Gastrocnemius medialis (tissue), 4 donors: ENCODE measurements around the gene SMARCB1.

Experiments used
- POLR2A ChIP-seq, 2 donors: fragments of 450-650 bp; IDR thresholded peaks; one replicate each; pipeline ENCODE4 v1.6.1; 2017; ENCODE audit warnings: antibody characterized with exemption in 2 of 2, mild to moderate bottlenecking in 2 of 2, moderate library complexity in 2 of 2
- TF ChIP-seq, protein P1 (sequence below), 5 experiments: fragments of 450-650 bp in 3 of 5; fragments of 200-600 bp in 2 of 5; sonication (generic) in 2 of 5; IDR thresholded peaks in 4 of 5; conservative IDR thresholded peaks in 1 of 5; 1 replicate in 4 of 5; 2 replicates in 1 of 5; pipeline ENCODE4 v1.5.1; 2016 to 2019; ENCODE audit warnings: antibody characterized with exemption in 5 of 5, mild to moderate bottlenecking in 3 of 5, moderate library complexity in 3 of 5

DNA sequence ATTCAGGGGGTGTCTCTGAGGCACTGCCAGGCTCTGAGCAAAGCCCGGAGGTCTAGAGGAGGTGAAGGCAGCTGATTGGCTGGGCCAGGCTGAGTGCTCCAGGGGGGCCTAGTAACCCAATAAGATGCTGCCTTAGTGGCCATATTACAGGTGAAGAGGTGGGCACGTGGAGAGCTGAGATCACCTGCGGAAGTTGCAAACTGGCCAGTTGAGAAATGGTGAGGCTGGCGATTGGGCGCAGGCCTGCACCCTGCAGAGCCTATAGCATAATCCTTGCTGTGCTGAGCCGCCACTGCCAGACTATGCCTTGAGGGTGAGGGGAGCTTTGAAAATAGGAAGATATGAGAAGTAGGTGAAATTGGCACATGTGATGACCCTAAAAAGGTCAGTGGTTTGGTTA, 30.4 kb downstream of the SMARCB1 start:
- TF ChIP-seq, protein P1, sequence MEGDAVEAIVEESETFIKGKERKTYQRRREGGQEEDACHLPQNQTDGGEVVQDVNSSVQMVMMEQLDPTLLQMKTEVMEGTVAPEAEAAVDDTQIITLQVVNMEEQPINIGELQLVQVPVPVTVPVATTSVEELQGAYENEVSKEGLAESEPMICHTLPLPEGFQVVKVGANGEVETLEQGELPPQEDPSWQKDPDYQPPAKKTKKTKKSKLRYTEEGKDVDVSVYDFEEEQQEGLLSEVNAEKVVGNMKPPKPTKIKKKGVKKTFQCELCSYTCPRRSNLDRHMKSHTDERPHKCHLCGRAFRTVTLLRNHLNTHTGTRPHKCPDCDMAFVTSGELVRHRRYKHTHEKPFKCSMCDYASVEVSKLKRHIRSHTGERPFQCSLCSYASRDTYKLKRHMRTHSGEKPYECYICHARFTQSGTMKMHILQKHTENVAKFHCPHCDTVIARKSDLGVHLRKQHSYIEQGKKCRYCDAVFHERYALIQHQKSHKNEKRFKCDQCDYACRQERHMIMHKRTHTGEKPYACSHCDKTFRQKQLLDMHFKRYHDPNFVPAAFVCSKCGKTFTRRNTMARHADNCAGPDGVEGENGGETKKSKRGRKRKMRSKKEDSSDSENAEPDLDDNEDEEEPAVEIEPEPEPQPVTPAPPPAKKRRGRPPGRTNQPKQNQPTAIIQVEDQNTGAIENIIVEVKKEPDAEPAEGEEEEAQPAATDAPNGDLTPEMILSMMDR (IDR thresholded peaks at IDR 0.05 in 4 of 5, conservative IDR thresholded peaks at IDR 0.05 in 1 of 5) = no peak
- no peak for TF ChIP-seq POLR2A (IDR thresholded peaks at IDR 0.05)
